ENCODE results near the gene CUTA. TPM values are rescaled to one million over a fixed set of nuclear protein-coding genes. Genes with fewer than 3 reads are reported as not detected.
"Not testable (repeated sequence)": the region's sequence is repeated elsewhere in the genome, so short reads cannot be mapped to it uniquely, and the experiment has no call there.

CUTA gene
- total RNA-seq, 2 experiments from 2014 or later, result 179 to 187 TPM

DNA sequence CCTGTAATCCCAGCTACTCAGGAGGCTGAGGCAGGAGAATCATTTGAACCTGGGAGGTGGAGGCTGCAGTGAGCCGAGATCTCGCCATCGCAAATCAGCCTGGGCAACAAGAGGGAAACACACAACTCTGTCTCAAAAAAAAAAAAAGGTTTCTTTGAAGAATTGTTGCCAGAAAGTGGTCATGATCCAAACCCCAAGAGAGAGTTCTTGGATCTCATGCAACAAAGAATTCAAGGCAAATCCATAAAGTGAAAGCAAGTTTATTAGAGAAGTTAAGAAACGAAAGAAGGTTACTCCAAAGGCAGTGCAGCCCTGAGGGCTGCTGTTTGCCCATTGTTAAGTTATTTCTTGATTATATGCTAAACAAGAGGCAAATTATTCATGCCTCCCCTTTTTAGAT is 40.7 kb downstream of the CUTA start:
- ATAC-seq, result no peak
- Mint-ChIP-seq H3K4me3 (no peak overlapping the region), H3K27me3 (ENCODE audit: low read depth) (peaks cover 6% of the 10 kb centered on the region), H3K27ac (no peak overlapping the region), H3K4me1 (ENCODE audit: low read depth) (peaks cover 31% of the 10 kb centered on the region), H3K9me3 (ENCODE audit: insufficient read depth) (no peaks in the 10 kb centered on the region), H3K36me3 (ENCODE audit: low read depth) (no peaks in the 10 kb centered on the region)
- no peak for DNase-seq
- ChIA-PET CTCF (interaction anchor here (4.7 kb wide), 1 partner anchor 13 kb away, joined by 20 read pairs; no protein-coding TSS in a partner anchor), POLR2A (no interaction called here)

DNA sequence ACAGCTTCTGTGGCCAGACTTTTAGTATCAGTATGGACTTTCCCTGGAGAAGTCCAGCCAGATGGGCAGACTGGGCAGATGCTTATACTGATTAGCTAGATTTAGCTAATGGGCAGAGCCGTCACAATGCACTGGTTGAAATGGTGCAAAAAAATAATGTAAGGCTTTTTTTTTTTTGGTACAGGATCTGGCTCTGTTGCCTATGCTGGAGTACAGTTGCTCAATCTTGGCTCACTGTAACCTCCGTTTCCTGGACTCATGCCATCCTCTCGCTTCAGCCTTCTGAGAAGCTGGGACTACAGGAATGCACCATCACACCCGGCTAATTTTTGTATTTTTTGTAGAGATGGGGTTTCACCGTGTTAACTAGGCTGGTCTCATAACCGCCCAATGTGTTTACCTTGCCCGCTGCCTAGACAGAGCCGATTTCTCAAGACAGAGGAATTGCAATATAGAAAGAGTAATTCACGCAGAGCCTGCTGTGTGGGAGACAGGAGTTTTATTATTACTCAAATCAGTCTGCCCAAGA is 42.7 kb downstream of the CUTA start:
- no peaks in the 10 kb centered on the region for H3K36me3 Mint-ChIP-seq (ENCODE audit: low read depth)
- H3K9me3 Mint-ChIP-seq (ENCODE audit: insufficient read depth), result no peaks in the 10 kb centered on the region
- DNase-seq (no peak), ATAC-seq (no peak)
- H3K4me3 Mint-ChIP-seq, result no peak overlapping the region
- POLR2A ChIA-PET, result interaction anchor here (0.9 to 1.6 kb wide), 2 partner anchors 14 to 404 kb away, joined by 3 to 7 read pairs; no protein-coding TSS in a partner anchor
- peaks cover 31% of the 10 kb centered on the region for H3K4me1 Mint-ChIP-seq (ENCODE audit: low read depth)
- no peaks in the 10 kb centered on the region for H3K27me3 Mint-ChIP-seq (ENCODE audit: low read depth)
- CTCF ChIA-PET, result interaction anchor here (1.1 to 4.7 kb wide), 4 partner anchors 10 to 336 kb away, joined by 3 to 20 read pairs (median 4); partner anchors contain the start of genes RGL2 and UQCC2
- H3K27ac Mint-ChIP-seq, result no peak overlapping the region

DNA sequence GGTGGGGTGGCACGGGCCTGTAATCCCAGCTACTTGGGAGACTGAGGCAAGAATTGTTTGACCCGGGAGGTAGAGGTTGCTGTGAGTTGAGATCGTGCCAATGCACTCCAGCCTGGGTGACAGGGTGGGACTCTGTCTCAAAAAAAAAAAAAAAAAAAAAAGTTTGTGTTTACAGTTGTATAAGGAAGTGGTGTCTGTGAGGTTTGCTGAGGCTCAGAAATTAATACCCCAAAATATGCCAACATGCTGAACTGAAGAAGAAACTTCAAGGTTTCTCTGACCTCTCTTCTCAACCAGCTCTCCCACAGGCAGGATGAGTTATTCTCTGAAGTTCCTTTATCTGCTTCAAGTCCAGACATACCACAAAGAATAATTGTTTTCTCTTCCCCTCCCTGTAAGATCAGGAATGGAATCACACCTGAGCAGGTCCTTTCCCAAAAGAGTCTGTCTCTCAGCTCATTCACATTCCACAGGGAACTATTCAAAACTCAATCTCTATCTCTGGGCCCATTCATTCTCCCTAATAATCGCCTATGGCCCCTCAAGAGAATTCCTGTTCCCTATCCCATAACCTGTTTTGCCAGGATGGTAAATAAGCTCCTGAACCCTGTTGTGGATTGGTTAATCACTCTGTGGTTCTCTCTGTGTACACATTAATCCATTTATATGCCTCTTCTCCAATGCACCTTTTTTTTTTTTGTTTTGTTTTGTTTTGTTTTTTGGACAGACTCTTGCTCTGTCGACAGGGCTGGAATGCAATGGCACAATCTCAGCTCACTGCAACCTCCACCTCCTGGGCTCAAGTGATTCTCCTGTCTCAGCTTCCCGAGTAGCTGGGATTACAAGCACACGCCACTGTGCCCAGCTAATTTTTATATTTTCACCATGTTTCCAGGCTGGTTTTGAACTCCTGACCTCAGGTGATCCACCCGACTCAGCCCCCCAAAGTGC is 43.7 kb downstream of the CUTA start:
- H3K4me3 Mint-ChIP-seq, result peak overlapping the region; percentile 1
- H3K27ac Mint-ChIP-seq, result peak overlapping the region; percentile 77

DNA sequence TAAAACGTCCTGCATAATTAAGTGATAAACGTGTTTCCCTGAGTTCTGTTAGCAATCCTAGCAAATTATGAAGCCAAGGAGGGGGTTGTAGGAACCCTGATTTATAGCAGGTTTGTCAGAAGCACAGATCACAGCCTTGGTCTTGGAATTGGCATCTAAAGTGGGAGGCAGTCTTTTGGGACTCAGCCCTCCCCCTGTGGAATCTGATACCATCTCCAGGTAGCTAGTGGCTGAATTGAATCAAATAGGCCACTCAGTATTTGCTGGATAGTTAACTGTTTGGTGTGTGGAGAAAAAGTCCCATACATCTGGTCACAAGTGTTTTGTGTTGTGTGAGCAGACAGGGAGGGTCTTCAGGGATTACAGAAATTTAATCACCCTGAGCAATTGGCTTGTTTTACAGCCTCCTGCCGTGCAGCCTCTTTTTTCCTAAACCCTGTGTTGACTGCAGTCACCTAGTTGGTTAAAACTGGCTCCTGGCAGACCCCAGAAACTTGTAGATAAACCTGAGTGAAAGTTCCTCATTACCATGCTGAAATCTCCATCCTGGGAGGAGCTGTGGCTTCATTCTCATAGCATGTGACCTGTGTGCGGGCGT is 45.3 kb downstream of the CUTA start:
- ATAC-seq (no peak), DNase-seq (no peak)
- ChIA-PET POLR2A (no interaction called here), CTCF (interaction anchor here (4.7 kb wide), 1 partner anchor 18 kb away, joined by 20 read pairs; no protein-coding TSS in a partner anchor)
- H3K36me3 Mint-ChIP-seq (ENCODE audit: low read depth), result no peaks in the 10 kb centered on the region
- no peaks in the 10 kb centered on the region for H3K9me3 Mint-ChIP-seq (ENCODE audit: insufficient read depth)
- H3K4me3 Mint-ChIP-seq, result no peak overlapping the region
- no peaks in the 10 kb centered on the region for H3K27me3 Mint-ChIP-seq (ENCODE audit: low read depth)
- H3K4me1 Mint-ChIP-seq (ENCODE audit: low read depth), result peaks cover 31% of the 10 kb centered on the region
- no peak overlapping the region for H3K27ac Mint-ChIP-seq

More for the DNA sequence above, 43.7 kb downstream of the CUTA start:
- CTCF ChIA-PET, result interaction anchor here (0.6 to 4.7 kb wide), 5 partner anchors 9 to 120 kb away, joined by 3 to 20 read pairs (median 4); partner anchors contain the start of gene RGL2
- Mint-ChIP-seq H3K36me3 (ENCODE audit: low read depth) (no peaks in the 10 kb centered on the region), H3K27me3 (ENCODE audit: low read depth) (no peaks in the 10 kb centered on the region), H3K9me3 (ENCODE audit: insufficient read depth) (no peaks in the 10 kb centered on the region), H3K4me1 (ENCODE audit: low read depth) (peaks cover 31% of the 10 kb centered on the region)
- POLR2A ChIA-PET, result interaction anchor here (0.6 to 1.6 kb wide), 4 partner anchors 13 to 403 kb away, joined by 3 to 7 read pairs (median 4); no protein-coding TSS in a partner anchor
- no peak for ATAC-seq
- DNase-seq, result no peak

DNA sequence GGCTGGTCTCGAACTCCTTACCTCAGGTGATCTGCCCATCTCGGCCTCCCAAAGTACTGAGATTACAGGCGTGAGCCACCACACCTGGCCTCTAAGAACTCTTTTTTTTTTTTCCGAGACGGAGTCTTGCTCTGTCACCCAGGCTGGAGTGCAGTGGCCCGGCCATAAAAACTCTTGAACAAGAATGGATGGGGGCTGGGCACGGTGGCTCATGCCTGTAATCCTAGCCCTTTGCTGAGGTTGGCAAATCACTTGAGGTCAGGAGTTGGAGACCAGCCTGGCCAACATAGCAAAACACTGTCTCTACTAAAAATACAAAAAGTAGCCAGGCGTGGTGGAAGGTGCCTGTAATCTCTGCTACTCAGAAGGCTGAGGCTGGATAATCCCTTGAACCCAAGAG is 46.0 kb downstream of the CUTA start:
- ATAC-seq; H3K27me3 Mint-ChIP-seq (ENCODE audit: low read depth); H3K36me3 Mint-ChIP-seq (ENCODE audit: low read depth); POLR2A ChIA-PET; DNase-seq; H3K9me3 Mint-ChIP-seq (ENCODE audit: insufficient read depth); H3K27ac Mint-ChIP-seq; H3K4me3 Mint-ChIP-seq: not testable (repeated sequence)
- CTCF ChIA-PET, result interaction anchor here (0.7 kb wide), 1 partner anchor 197 kb away, joined by 3 read pairs; no protein-coding TSS in a partner anchor
- H3K4me1 Mint-ChIP-seq (ENCODE audit: low read depth), result peaks cover 27% of the 10 kb centered on the region

DNA sequence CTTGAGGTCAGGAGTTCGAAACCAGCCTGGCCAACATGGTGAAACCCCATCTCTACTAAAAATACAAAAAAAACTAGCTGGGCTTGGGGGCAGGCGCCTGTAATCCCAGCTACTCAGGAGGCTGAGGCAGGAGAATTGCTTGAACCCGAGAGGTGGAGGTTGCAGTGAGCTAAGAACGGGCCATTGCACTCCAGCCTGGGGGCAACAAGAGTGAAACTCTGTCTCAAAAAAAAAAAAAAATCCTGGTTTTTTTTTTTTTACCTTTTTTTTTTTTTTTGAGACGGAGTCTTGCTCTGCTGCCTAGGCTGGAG is 50.2 kb downstream of the CUTA start:
- H3K36me3 Mint-ChIP-seq (ENCODE audit: low read depth); H3K27ac Mint-ChIP-seq; CTCF ChIA-PET; H3K9me3 Mint-ChIP-seq (ENCODE audit: insufficient read depth); H3K27me3 Mint-ChIP-seq (ENCODE audit: low read depth); H3K4me1 Mint-ChIP-seq (ENCODE audit: low read depth); POLR2A ChIA-PET; H3K4me3 Mint-ChIP-seq; ATAC-seq; DNase-seq: not testable (repeated sequence)

DNA sequence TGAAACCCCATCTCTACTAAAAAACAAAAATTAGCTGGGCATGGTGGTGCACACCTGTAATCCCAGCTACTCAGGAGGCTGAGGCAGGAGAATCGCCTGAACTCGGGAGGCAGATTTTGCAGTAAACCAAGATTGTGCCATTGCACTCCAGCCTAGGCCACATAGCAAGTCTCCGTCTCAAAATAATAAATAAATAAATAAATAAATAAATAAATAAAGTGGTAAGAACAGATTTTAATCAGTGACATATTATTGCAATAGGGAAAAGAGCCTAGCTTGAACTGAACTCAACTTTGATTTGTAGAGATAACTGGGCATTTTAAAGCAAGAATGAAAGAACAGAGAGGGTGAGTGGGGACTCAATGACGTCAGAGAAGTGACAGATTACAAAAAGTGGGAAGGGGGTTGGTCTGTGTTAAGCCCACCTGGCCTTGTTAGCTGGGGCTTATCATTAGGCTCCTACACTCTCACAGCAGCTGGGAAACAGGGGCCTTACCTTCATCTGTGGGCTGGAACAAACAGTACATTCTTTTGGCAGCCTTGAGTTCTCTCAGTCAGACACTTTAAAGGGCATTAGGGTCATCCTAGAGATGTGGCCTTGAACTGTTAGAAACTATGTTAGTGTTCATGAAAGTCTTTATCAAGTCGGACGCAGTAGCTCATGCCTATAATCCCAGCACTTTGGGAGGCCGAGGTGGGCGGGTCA is 50.7 kb downstream of the CUTA start:
- Mint-ChIP-seq H3K27ac (no peak overlapping the region), H3K27me3 (ENCODE audit: low read depth) (no peaks in the 10 kb centered on the region), H3K4me3 (no peak overlapping the region), H3K36me3 (ENCODE audit: low read depth) (no peaks in the 10 kb centered on the region), H3K4me1 (ENCODE audit: low read depth) (peaks cover 4% of the 10 kb centered on the region), H3K9me3 (ENCODE audit: insufficient read depth) (no peaks in the 10 kb centered on the region)
- no peak for ATAC-seq
- CTCF ChIA-PET, result no interaction called here
- POLR2A ChIA-PET, result no interaction called here
- DNase-seq, result no peak

Small RNAs within 50 kb of the gene (microRNA-seq; reads per million reads assigned to microRNA genes)
- not detected for gene MIR5004

Other genes with a start within 250 kb of the CUTA start
- gene COL11A2, start 225.6 kb downstream of the CUTA start, total RNA-seq, result under 1 TPM; 0.71 to 0.83 TPM
- 10 to 100 TPM; 33.5 to 34.5 TPM for gene RXRB, start 217.4 kb downstream of the CUTA start, total RNA-seq
- 10 to 100 TPM; 45.6 to 50.8 TPM for gene SLC39A7, start 217.2 kb downstream of the CUTA start, total RNA-seq
- 10 to 100 TPM; 13.9 to 14.1 TPM for gene HSD17B8, start 213.5 kb downstream of the CUTA start, total RNA-seq
- 10 to 100 TPM; 39.8 to 44.6 TPM for gene RING1, start 209.6 kb downstream of the CUTA start, total RNA-seq
- 10 to 100 TPM; 59.3 to 59.5 TPM for gene VPS52, start 146.2 kb downstream of the CUTA start, total RNA-seq
- 1,000 to 10,000 TPM; 2,792 to 2,813 TPM for gene RPS18, start 146.0 kb downstream of the CUTA start, total RNA-seq
- gene B3GALT4, start 141.0 kb downstream of the CUTA start, total RNA-seq, result 10 to 100 TPM; 12.2 to 12.8 TPM
- 10 to 100 TPM; 66.7 to 68.9 TPM for gene WDR46, start 128.9 kb downstream of the CUTA start, total RNA-seq
- gene PFDN6, start 128.5 kb downstream of the CUTA start, total RNA-seq, result 10 to 100 TPM; 72.0 to 78.4 TPM
- gene RGL2, start 119.2 kb downstream of the CUTA start, total RNA-seq, result 10 to 100 TPM; 50.8 to 58.2 TPM
- 100 to 1,000 TPM; 245 to 252 TPM for gene TAPBP, start 104.0 kb downstream of the CUTA start, total RNA-seq
- 10 to 100 TPM; 10.7 to 11.1 TPM for gene ZBTB22, start 100.4 kb downstream of the CUTA start, total RNA-seq
- 100 to 1,000 TPM; 112 to 114 TPM for gene DAXX, start 95.1 kb downstream of the CUTA start, total RNA-seq
- 100 to 1,000 TPM; 175 to 180 TPM for gene KIFC1, start 26.3 kb downstream of the CUTA start, total RNA-seq
- 10 to 100 TPM; 35.9 to 36.5 TPM for gene PHF1, start 7.1 kb downstream of the CUTA start, total RNA-seq
- gene SYNGAP1, start 2.0 kb upstream of the CUTA start, total RNA-seq, result 10 to 100 TPM; 42.0 to 48.2 TPM
- 1 to 10 TPM; 7.3 to 9.0 TPM for gene ZBTB9, start 36.5 kb upstream of the CUTA start, total RNA-seq
- 10 to 100 TPM; 76.0 to 76.2 TPM for gene BAK1, start 162.2 kb upstream of the CUTA start, total RNA-seq
- 10 to 100 TPM; 57.8 to 59.3 TPM for gene ITPR3, start 203.2 kb upstream of the CUTA start, total RNA-seq